Skeletal muscle satellite cell (primary cell): ENCODE results near the gene NSUN5. TPM values are rescaled to one million over a fixed set of nuclear protein-coding genes. Genes with fewer than 3 reads are reported as not detected.
"Not testable (repeated sequence)": the region's sequence is repeated elsewhere in the genome, so short reads cannot be mapped to it uniquely, and the experiment has no call there.

Experiments used
- H3K27me3 ChIP-seq: 2 replicates; pipeline ENCODE4 v1.7.0; 2013; ENCODE audit warnings: low read length; ENCODE audit not compliant: control insufficient read depth, insufficient read depth
- H3K36me3 ChIP-seq: 2 replicates; pipeline ENCODE4 v1.7.0; 2013; ENCODE audit warnings: mild to moderate bottlenecking, control low read depth, low read length; ENCODE audit not compliant: insufficient read depth
- H3K4me1 ChIP-seq: 2 replicates; pipeline ENCODE4 v1.7.0; 2013; ENCODE audit warnings: low read length; ENCODE audit not compliant: control insufficient read depth, insufficient read depth
- H3K4me2 ChIP-seq: 2 replicates; pipeline ENCODE4 v1.7.0; 2013; ENCODE audit warnings: mild to moderate bottlenecking, low read length
- H3K4me3 ChIP-seq: 2 replicates; pipeline ENCODE4 v1.7.0; 2013; ENCODE audit warnings: low read length
- H3K9ac ChIP-seq: 2 replicates; pipeline ENCODE4 v1.7.0; 2013; ENCODE audit warnings: mild to moderate bottlenecking, low read depth, low read length, moderate library complexity
- H3K9me3 ChIP-seq: replicated peaks from 2 replicates; pipeline ENCODE4 v1.7.0; 2013; ENCODE audit warnings: mild to moderate bottlenecking, control low read depth, low read length
- small RNA-seq: library from RNA; depleted of rRNA; stranded (forward); fragments of <200 nt; gene quantifications from one replicate; pipeline ENCODE3, GENCODE V24; 2012

Gene NSUN5

GRCh38 chr7:73262416-73262815 is 46.2 kb downstream of the NSUN5 start:
- not testable (repeated sequence) for H3K4me2 ChIP-seq, H3K9ac ChIP-seq, H3K9me3 ChIP-seq, H3K36me3 ChIP-seq, H3K4me3 ChIP-seq, H3K27me3 ChIP-seq, H3K4me1 ChIP-seq

Small RNAs within 50 kb of the gene (small RNA-seq; reads per million reads assigned to genes)
- not detected for gene RNU6-1080P
